Endothelial cell of umbilical vein (primary cell): ENCODE data around the gene RHOBTB1.

ENCODE experiments used
- POLR2A ChIP-seq: IDR thresholded peaks from 2 replicates; pipeline ENCODE4 v1.6.1; 2012; ENCODE audit warnings: low read depth, mild to moderate bottlenecking, control low read depth, low read length
- POLR2AphosphoS5 ChIP-seq: IDR thresholded peaks from 2 replicates; pipeline ENCODE4 v1.6.1; 2012; ENCODE audit warnings: low read depth, mild to moderate bottlenecking, control low read depth, low read length, moderate library complexity; ENCODE audit not compliant: insufficient read depth

GRCh38 chr10:60914690-60915141 is 29.3 kb downstream of the RHOBTB1 start:
- TF ChIP-seq POLR2AphosphoS5 (no peak), POLR2A (no peak)
